ENCODE data around the gene MPHOSPH6.

GRCh38 chr16:82119405-82119804 is 50.6 kb downstream of the MPHOSPH6 start:
- no peak for TF ChIP-seq EZH2 (IDR thresholded peaks at IDR 0.05; ENCODE audit: insufficient read depth, low read length)
- TF ChIP-seq, protein P1, sequence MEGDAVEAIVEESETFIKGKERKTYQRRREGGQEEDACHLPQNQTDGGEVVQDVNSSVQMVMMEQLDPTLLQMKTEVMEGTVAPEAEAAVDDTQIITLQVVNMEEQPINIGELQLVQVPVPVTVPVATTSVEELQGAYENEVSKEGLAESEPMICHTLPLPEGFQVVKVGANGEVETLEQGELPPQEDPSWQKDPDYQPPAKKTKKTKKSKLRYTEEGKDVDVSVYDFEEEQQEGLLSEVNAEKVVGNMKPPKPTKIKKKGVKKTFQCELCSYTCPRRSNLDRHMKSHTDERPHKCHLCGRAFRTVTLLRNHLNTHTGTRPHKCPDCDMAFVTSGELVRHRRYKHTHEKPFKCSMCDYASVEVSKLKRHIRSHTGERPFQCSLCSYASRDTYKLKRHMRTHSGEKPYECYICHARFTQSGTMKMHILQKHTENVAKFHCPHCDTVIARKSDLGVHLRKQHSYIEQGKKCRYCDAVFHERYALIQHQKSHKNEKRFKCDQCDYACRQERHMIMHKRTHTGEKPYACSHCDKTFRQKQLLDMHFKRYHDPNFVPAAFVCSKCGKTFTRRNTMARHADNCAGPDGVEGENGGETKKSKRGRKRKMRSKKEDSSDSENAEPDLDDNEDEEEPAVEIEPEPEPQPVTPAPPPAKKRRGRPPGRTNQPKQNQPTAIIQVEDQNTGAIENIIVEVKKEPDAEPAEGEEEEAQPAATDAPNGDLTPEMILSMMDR (IDR thresholded peaks at IDR 0.05; ENCODE audit: insufficient read depth, low read depth, low read length): no peak

Data from astrocyte (in vitro differentiated cells and primary cell).